ENCODE results near the gene LRRC27. TPM values are rescaled to one million over a fixed set of nuclear protein-coding genes. Genes with fewer than 3 reads are reported as not detected.

Gene LRRC27
- total RNA-seq, 1 donor from 2014 or later: 5.8 TPM

DNA sequence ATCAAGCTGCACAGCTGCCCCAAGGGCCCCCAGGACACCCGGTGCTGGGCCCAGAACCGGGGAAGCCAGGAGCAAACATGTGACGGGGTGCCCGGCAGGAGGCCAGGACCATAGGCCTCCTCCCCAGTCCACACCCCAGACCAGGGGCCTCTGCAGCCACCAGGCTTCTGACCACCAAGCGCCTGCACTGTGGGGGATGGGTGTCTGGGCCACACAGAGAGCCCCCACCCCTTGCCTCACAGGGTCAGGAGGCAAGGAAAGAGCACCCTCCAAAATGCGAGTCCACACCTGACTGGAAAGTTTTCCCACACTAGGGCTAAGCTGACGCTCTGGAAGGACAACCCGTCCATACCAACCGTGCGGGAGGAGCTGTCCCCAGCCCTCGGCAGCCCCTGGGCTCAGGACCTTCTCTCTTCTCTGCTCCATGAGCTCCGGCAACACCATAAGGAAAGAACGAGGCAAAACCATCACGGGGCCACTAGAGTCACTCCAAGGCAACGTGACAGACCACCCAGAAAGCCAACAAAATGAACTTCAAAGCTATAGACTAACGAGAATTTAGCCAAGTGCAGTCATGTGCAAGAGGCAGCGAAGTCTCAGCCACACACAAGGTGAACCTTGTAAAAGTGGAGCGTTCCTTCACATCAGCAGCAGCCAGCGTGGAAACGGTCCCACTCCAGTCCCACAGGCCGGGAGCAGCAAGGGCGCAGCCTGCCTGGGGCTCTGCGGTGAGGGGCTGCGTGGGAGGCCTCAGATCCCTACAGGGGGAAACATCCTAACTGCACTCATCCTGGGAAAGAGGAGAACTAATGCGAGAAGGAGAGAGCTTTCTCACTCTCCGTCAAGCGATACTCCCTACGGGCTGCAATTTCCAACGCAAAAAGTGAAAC lies 29.3 kb upstream of the LRRC27 start:
- H3K4me3 ChIP-seq (ENCODE audit: low read depth, low read length): no peak overlapping the region
- TF ChIP-seq, protein P1, sequence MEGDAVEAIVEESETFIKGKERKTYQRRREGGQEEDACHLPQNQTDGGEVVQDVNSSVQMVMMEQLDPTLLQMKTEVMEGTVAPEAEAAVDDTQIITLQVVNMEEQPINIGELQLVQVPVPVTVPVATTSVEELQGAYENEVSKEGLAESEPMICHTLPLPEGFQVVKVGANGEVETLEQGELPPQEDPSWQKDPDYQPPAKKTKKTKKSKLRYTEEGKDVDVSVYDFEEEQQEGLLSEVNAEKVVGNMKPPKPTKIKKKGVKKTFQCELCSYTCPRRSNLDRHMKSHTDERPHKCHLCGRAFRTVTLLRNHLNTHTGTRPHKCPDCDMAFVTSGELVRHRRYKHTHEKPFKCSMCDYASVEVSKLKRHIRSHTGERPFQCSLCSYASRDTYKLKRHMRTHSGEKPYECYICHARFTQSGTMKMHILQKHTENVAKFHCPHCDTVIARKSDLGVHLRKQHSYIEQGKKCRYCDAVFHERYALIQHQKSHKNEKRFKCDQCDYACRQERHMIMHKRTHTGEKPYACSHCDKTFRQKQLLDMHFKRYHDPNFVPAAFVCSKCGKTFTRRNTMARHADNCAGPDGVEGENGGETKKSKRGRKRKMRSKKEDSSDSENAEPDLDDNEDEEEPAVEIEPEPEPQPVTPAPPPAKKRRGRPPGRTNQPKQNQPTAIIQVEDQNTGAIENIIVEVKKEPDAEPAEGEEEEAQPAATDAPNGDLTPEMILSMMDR (conservative IDR thresholded peaks at IDR 0.05; ENCODE audit: low read depth, low read length): no peak
- no peak for DNase-seq (ENCODE audit: low read depth)

DNA sequence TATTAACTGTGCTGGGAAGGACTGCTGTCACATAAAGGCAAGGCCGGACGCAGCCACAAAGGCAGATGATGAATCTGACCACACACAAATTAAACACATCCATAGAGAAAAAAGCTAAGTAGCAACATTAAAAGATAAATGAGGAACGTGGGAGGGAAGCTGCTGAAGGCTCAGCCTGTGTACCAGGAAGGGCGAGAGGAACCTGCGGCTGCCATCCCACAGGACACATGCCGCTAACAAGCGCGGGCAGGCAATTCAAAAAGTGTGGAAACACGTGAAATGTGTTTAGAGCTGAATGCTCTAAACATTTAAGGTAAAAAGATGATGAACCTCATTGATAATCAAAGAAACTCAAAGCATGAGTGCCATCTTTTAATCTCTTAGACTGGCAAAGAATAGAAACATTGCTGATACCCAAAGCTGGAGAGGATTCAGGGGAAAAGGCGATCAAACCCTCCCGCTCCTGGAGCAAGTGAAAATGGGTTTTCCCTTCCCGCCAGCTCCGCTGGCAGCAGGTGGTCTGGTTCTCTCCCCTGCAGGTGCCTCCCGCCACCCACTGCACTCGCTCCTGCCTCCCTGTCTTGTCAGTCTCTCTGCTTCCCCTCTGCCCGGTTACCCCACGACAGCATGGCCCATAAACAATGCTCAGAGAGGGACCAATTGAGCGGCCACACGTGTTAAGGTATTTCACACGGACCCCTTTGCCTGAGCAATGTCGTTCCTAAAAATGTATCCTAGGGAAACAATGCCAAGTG lies 28.5 kb upstream of the LRRC27 start:
- H3K4me3 ChIP-seq (ENCODE audit: low read depth, low read length): no peak overlapping the region
- TF ChIP-seq, protein P1 (conservative IDR thresholded peaks at IDR 0.05; ENCODE audit: low read depth, low read length): no peak
- no peak for DNase-seq (ENCODE audit: low read depth)

DNA sequence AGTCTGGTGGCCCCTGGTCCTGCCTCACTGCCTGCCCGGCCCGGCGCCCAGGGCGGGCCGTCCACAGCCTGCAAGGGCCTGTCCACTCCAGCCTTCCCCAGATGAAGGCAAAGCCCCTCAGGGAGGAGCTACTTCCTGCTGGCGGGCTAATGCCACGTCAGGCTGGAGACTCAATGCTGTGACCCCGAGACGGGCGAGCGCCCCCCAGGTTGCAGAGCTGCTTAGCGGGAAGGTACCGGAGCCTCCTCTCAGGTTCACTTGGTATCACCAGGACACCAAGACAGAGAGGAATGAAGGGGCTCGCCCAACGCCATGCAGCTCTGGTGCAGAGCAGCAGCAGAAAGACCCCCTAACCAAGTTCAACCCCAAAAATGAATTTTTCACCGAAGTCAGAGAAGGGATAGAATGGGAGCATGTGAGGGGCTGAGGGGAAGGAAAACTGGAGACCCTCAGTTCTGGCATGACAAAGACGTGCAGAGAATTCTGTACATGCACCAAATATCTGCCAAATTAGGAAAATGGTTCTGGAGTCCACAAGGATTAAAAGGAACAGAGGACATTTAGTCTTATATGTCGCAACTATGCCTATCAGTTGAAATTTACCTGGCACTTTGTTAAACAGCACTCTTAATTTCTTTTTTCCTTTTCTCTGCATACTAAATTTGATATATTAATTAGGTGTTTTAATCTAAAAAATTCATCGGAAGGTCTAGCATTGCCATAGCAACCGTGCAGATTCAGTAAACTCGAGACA lies 27.1 kb upstream of the LRRC27 start:
- no peak overlapping the region for H3K4me3 ChIP-seq (ENCODE audit: low read depth, low read length)
- no peak for DNase-seq (ENCODE audit: low read depth)
- TF ChIP-seq, protein P1 (conservative IDR thresholded peaks at IDR 0.05; ENCODE audit: low read depth, low read length): no peak

DNA sequence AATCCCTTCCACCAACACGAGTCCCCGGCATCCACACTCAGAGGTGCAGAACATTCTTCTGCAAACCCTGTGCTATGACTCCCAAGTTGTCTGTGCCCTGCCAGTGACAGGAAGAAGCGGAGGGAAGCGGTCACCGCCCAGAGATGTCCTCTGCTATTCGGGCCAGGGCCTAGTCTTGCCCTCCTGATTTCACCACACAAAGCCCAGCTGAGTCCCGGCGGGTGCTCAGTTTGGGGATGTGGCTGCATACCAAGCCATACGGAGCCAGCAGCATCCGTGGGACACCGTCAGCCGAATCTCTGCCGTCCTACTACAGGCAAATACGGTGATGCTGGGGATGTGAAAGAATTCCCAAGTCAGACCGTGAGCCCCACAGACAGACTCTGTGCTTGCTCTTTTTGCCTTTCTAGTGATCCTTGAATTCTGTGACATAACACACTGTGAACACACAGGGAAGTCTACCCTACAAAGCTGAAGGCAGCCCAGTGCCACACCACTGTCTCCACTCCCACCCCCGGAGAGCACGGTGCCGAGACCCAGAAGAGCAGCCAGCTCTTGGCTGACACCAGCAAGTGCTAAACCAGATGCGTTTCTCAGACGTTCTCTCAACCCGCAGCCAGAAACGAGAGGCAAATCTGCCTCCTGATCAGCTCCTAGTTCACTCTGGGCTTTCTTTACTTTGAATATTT lies 26.2 kb upstream of the LRRC27 start:
- DNase-seq (ENCODE audit: low read depth): no peak
- TF ChIP-seq, protein P1 (conservative IDR thresholded peaks at IDR 0.05; ENCODE audit: low read depth, low read length): no peak

DNA sequence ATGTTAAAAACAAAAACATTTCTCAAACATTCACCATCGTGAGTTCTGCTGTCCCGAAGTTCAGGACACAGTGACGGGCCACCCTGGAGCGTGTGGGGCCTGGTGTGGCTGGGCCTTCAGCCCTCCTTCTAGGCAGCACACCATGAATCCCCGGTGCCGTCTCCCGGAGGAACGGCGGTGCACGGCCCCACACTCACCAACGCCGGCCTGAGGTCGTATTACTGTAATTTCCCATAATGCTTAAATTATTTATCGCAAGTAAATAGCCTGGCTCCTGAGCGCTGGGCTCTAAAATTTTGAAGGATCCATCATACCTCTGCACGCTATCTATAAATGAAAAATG lies 25.7 kb upstream of the LRRC27 start:
- TF ChIP-seq, protein P1 (conservative IDR thresholded peaks at IDR 0.05; ENCODE audit: low read depth, low read length): no peak
- H3K4me3 ChIP-seq (ENCODE audit: low read depth, low read length): no peak overlapping the region
- DNase-seq (ENCODE audit: low read depth): no peak

More for the DNA sequence above, 26.2 kb upstream of the LRRC27 start:
- no peak overlapping the region for H3K4me3 ChIP-seq (ENCODE audit: low read depth, low read length)

Measured in epithelial cell of proximal tubule (primary cell).